PC-9 (cell line): ENCODE results near the gene SBK3. TPM values are rescaled to one million over a fixed set of nuclear protein-coding genes. Genes with fewer than 3 reads are reported as not detected.

ENCODE experiments used
- BruUV-seq: library from RNA; stranded (reverse); fragments of 400-500 nt; replicated peaks from 2 replicates; lab custom pipeline; 2021; lab: Mats Ljungman, UMichigan
- CTCF ChIA-PET: fragments of 300-600 bp; sonication (Branson Sonifier 250); formaldehyde crosslinking; loops from one replicate; lab custom pipeline; 2022; ENCODE audit warnings: antibody characterized with exemption; lab: Charles Lee
- POLR2A ChIA-PET: fragments of 300-600 bp; sonication (Branson Sonifier 250); formaldehyde crosslinking; loops from one replicate; lab custom pipeline; 2022; ENCODE audit warnings: antibody characterized with exemption; ENCODE audit not compliant: unreplicated experiment; lab: Charles Lee
- DNase-seq, 2 experiments: peaks; one replicate each; pipeline versions ENCODE4 v3.0.0 to v3.0.0-alpha.2; 2015 to 2022; ENCODE audit warnings: mixed read lengths in 1 of 2
- H2AFZ ChIP-seq: fragments of 200-600 bp; sonication (generic); 2 replicates; pipeline ENCODE4 v1.8.1; 2017; ENCODE audit warnings: antibody characterized with exemption
- H3F3A ChIP-seq: fragments of 200-600 bp; sonication (generic); 2 replicates; pipeline ENCODE4 v1.8.1; 2017; ENCODE audit warnings: antibody characterized with exemption, mild to moderate bottlenecking, low read depth; ENCODE audit not compliant: insufficient read depth
- H3K27ac ChIP-seq: fragments of 200-600 bp; sonication (generic); 2 replicates; pipeline ENCODE4 v1.6.1; 2016; ENCODE audit warnings: mixed run types
- H3K27me3 ChIP-seq: fragments of 200-600 bp; sonication (generic); 2 replicates; pipeline ENCODE4 v1.6.1; 2016; ENCODE audit warnings: low read depth, mixed run types; ENCODE audit not compliant: insufficient read depth
- H3K36me3 ChIP-seq: fragments of 200-600 bp; sonication (generic); 2 replicates; pipeline ENCODE4 v1.6.1; 2016; ENCODE audit warnings: low read depth, mixed run types
- H3K4me1 ChIP-seq: fragments of 200-600 bp; sonication (generic); replicated peaks from 2 replicates; pipeline ENCODE4 v1.6.1; 2016; ENCODE audit warnings: mixed run types; ENCODE audit not compliant: insufficient read depth
- H3K4me2 ChIP-seq: fragments of 200-600 bp; sonication (generic); 2 replicates; pipeline ENCODE4 v1.6.1; 2017; ENCODE audit warnings: mixed run types
- H3K4me3 ChIP-seq: fragments of 200-600 bp; sonication (generic); 2 replicates; pipeline ENCODE4 v1.6.1; 2016; ENCODE audit warnings: mixed run types
- H3K79me2 ChIP-seq: fragments of 200-600 bp; sonication (generic); 2 replicates; pipeline ENCODE4 v1.6.1; 2017; ENCODE audit warnings: low read depth, mixed run types
- H3K9me2 ChIP-seq: fragments of 200-600 bp; sonication (generic); 2 replicates; pipeline ENCODE4 v1.8.1; 2017; ENCODE audit warnings: mild to moderate bottlenecking; ENCODE audit not compliant: insufficient read depth
- H3K9me3 ChIP-seq: fragments of 200-600 bp; sonication (generic); 2 replicates; pipeline ENCODE4 v1.8.1; 2016; ENCODE audit warnings: low read depth; ENCODE audit not compliant: insufficient read depth
- H4K20me1 ChIP-seq: fragments of 200-600 bp; sonication (generic); 2 replicates; pipeline ENCODE4 v1.8.1; 2017; ENCODE audit not compliant: insufficient read depth
- CTCF ChIP-seq: fragments of 200-600 bp; sonication (generic); conservative IDR thresholded peaks from 2 replicates; pipeline ENCODE4 v1.6.1; 2017; ENCODE audit warnings: mixed run types, antibody characterized with exemption, mild to moderate bottlenecking, moderate library complexity
- EZH2 ChIP-seq: fragments of 200-600 bp; sonication (generic); IDR thresholded peaks from 2 replicates; pipeline ENCODE4 v1.8.0; 2017; ENCODE audit warnings: antibody characterized with exemption, low read depth
- intact Hi-C: fragments of 100-400 bp; cut with micrococcal nuclease; formaldehyde crosslinking; loops from one replicate; pipeline ENCODE4 v1.10.0; 2022; ENCODE audit not compliant: unreplicated experiment
- total RNA-seq: library from RNA; stranded (reverse); gene quantifications from 2 replicates; pipeline ENCODE4 v1.2.3, GENCODE V29; 2021

Gene SBK3
- total RNA-seq, 1 experiment from 2014 or later = 41.4 TPM

GRCh38 chr19:55567708-55568328 lies 22.5 kb upstream of the SBK3 start:
- DNase-seq = no peak
- no peaks in the 10 kb centered on the region for H3K9me2 ChIP-seq
- H3K27me3 ChIP-seq = no peaks in the 10 kb centered on the region
- H3K9me3 ChIP-seq = no peaks in the 10 kb centered on the region
- ChIA-PET CTCF (no interaction called here), POLR2A (no interaction called here)
- H3K4me1 ChIP-seq = no peaks in the 10 kb centered on the region
- intact Hi-C loops = no loop called here
- no peak overlapping the region for H3K4me3 ChIP-seq
- H3F3A ChIP-seq = no peaks in the 10 kb centered on the region
- H3K27ac ChIP-seq = no peak overlapping the region
- H2AFZ ChIP-seq = no peak overlapping the region
- H3K79me2 ChIP-seq = no peaks in the 10 kb centered on the region
- TF ChIP-seq CTCF (no peak), EZH2 (no peak)
- H3K36me3 ChIP-seq = no peaks in the 10 kb centered on the region
- no peak overlapping the region for H3K4me2 ChIP-seq
- BruUV-seq = no TSS peak
- no peaks in the 10 kb centered on the region for H4K20me1 ChIP-seq

- Histone ChIP-seq H3K36me3 (no peaks in the 10 kb centered on the region), H3K79me2 (no peaks in the 10 kb centered on the region), H4K20me1 (no peaks in the 10 kb centered on the region), H3K9me2 (no peaks in the 10 kb centered on the region), H3K4me1 (no peaks in the 10 kb centered on the region), H2AFZ (no peak overlapping the region), H3K4me3 (no peak overlapping the region), H3K27me3 (no peaks in the 10 kb centered on the region), H3K9me3 (no peaks in the 10 kb centered on the region), H3K4me2 (no peak overlapping the region), H3F3A (no peaks in the 10 kb centered on the region), H3K27ac (no peak overlapping the region)
- no TSS peak for BruUV-seq
- POLR2A ChIA-PET = interaction anchor here (0.7 kb wide), 2 partner anchors 21 to 25 kb away, joined by 8 to 12 read pairs; no protein-coding TSS in a partner anchor
- no peak for DNase-seq
- CTCF ChIA-PET = interaction anchor here (0.6 kb wide), 1 partner anchor 96 kb away, joined by 4 read pairs; no protein-coding TSS in a partner anchor
- TF ChIP-seq CTCF (no peak), EZH2 (no peak)
- intact Hi-C loops = no loop called here
Observed at GRCh38 chr19:55566823-55567222, 21.5 kb upstream of the SBK3 start.

GRCh38 chr19:55563261-55563690 lies 17.9 kb upstream of the SBK3 start:
- Histone ChIP-seq H3K27ac (no peak overlapping the region), H3K4me2 (no peak overlapping the region), H4K20me1 (no peaks in the 10 kb centered on the region), H3K4me3 (no peak overlapping the region), H3K4me1 (no peaks in the 10 kb centered on the region), H2AFZ (no peak overlapping the region), H3K9me2 (no peaks in the 10 kb centered on the region), H3K27me3 (no peaks in the 10 kb centered on the region), H3F3A (0 out of 2 replicates have a peak, but pooled peaks cover 2% of the 10 kb centered on the region), H3K79me2 (no peaks in the 10 kb centered on the region), H3K36me3 (no peaks in the 10 kb centered on the region), H3K9me3 (peaks cover 6% of the 10 kb centered on the region; the same call in 1 of the 2 replicates)
- ChIA-PET CTCF (no interaction called here), POLR2A (no interaction called here)
- intact Hi-C loops = no loop called here
- DNase-seq = no peak
- BruUV-seq = no TSS peak
- TF ChIP-seq CTCF = no peak
- TF ChIP-seq EZH2 = no peak
